22Rv1 (cell line): Measurements from ENCODE around the gene ZNF641.

ENCODE experiments used
- CTCF ChIP-seq: fragments of 450-650 bp; IDR thresholded peaks from 2 replicates; pipeline ENCODE4 v1.5.1; 2017; ENCODE audit warnings: mild to moderate bottlenecking
- ZFX ChIP-seq: fragments of 450-650 bp; IDR thresholded peaks from 2 replicates; pipeline ENCODE4 v1.6.1; 2017; ENCODE audit warnings: antibody characterized with exemption, borderline replicate concordance

GRCh38 chr12:48388460-48388859, 37.7 kb upstream of the ZNF641 start:
- TF ChIP-seq CTCF = no peak
- no peak for TF ChIP-seq ZFX
